Karpas-422 (cell line): ENCODE results near the gene NPFFR1. TPM values are rescaled to one million over a fixed set of nuclear protein-coding genes. Genes with fewer than 3 reads are reported as not detected.
A peak's percentile ranks its signal among the peaks of the same experiment; 100 is the strongest.
"Not testable (repeated sequence)": the region's sequence is repeated elsewhere in the genome, so short reads cannot be mapped to it uniquely, and the experiment has no call there.

Experiments used
- DNase-seq: peaks from one replicate; pipeline ENCODE4 v3.0.0-alpha.2; 2015
- H2AFZ ChIP-seq: fragments of 200-600 bp; sonication (generic); 2 replicates; pipeline ENCODE4 v1.6.1; 2014; ENCODE audit warnings: antibody characterized with exemption, low read length, mixed read lengths
- H3K27ac ChIP-seq: fragments of 200-600 bp; sonication (generic); 2 replicates; pipeline ENCODE4 v1.5.1; 2014; ENCODE audit warnings: mild to moderate bottlenecking, low read length, moderate library complexity
- H3K27me3 ChIP-seq: fragments of 200-600 bp; sonication (generic); 2 replicates; pipeline ENCODE4 v1.6.1; 2014; ENCODE audit warnings: low read length, mixed read lengths
- H3K36me3 ChIP-seq: fragments of 200-600 bp; sonication (generic); 2 replicates; pipeline ENCODE4 v1.6.1; 2014; ENCODE audit warnings: low read length, mixed read lengths; ENCODE audit not compliant: insufficient read depth
- H3K4me1 ChIP-seq: fragments of 200-600 bp; sonication (generic); 2 replicates; pipeline ENCODE4 v1.6.1; 2014; ENCODE audit warnings: mild to moderate bottlenecking, low read length, mixed read lengths
- H3K4me2 ChIP-seq: fragments of 200-600 bp; sonication (generic); 2 replicates; pipeline ENCODE4 v1.6.1; 2014; ENCODE audit warnings: low read length, low read depth, mild to moderate bottlenecking; ENCODE audit not compliant: poor library complexity, severe bottlenecking
- H3K4me3 ChIP-seq: fragments of 200-600 bp; sonication (generic); 2 replicates; pipeline ENCODE4 v1.5.1; 2014; ENCODE audit warnings: mild to moderate bottlenecking, antibody characterized with exemption, low read length, mixed read lengths
- H3K79me2 ChIP-seq: fragments of 200-600 bp; sonication (generic); 2 replicates; pipeline ENCODE4 v1.6.1; 2014; ENCODE audit warnings: mild to moderate bottlenecking, low read length, mixed read lengths
- H3K9ac ChIP-seq: fragments of 200-600 bp; sonication (generic); 2 replicates; pipeline ENCODE4 v1.6.0; 2014; ENCODE audit warnings: low read length
- H3K9me2 ChIP-seq: fragments of 200-600 bp; sonication (generic), shearing (Covaris generic); replicated peaks from 2 replicates; pipeline ENCODE4 v1.6.0; 2014; ENCODE audit warnings: mild to moderate bottlenecking, low read length, moderate library complexity; ENCODE audit not compliant: insufficient read depth
- H3K9me3 ChIP-seq: fragments of 300-700, 200-600 bp; sonication (generic); 2 replicates; pipeline ENCODE4 v1.6.1; 2014; ENCODE audit warnings: low read length, mixed read lengths
- H4K20me1 ChIP-seq: fragments of 200-600 bp; sonication (generic); 2 replicates; pipeline ENCODE4 v1.6.1; 2014; ENCODE audit warnings: mild to moderate bottlenecking, antibody characterized with exemption, low read length, low read depth; ENCODE audit not compliant: insufficient read depth
- total RNA-seq: library from RNA; depleted of rRNA; stranded (reverse); fragments of >200 nt; shearing (Covaris generic); gene quantifications from 2 replicates; pipeline ENCODE4 v1.2.3, GENCODE V29; 2014; ENCODE audit warnings: low replicate concordance

NPFFR1 gene
- total RNA-seq, 1 experiment from 2014 or later, result not detected

GRCh38 chr10:70232155-70232858 is 51.5 kb downstream of the NPFFR1 start:
- DNase-seq, result peak; percentile 71
- Histone ChIP-seq H3K4me2 (peak overlapping the region; percentile 98), H3K9me3 (no peaks in the 10 kb centered on the region), H3K9ac (peak overlapping the region; percentile 97), H4K20me1 (peaks cover 19% of the 10 kb centered on the region; the same call in 1 of the 2 replicates), H3K9me2 (no peaks in the 10 kb centered on the region), H3K36me3 (peaks cover 35% of the 10 kb centered on the region), H3K27me3 (no peaks in the 10 kb centered on the region), H2AFZ (no peak overlapping the region), H3K4me1 (peaks cover 55% of the 10 kb centered on the region), H3K4me3 (peak overlapping the region; percentile 90), H3K27ac (peak overlapping the region; percentile 68), H3K79me2 (peaks cover 59% of the 10 kb centered on the region)

- Histone ChIP-seq H3K36me3 (peaks cover 64% of the 10 kb centered on the region), H3K9ac (no peak overlapping the region), H3K79me2 (peaks cover 95% of the 10 kb centered on the region), H3K27ac (peak overlapping the region; percentile 16; the same call in 1 of the 2 replicates), H3K4me2 (peak overlapping the region; percentile 2), H3K9me2 (no peaks in the 10 kb centered on the region), H4K20me1 (peaks cover 26% of the 10 kb centered on the region; the same call in 1 of the 2 replicates), H3K27me3 (no peaks in the 10 kb centered on the region), H2AFZ (no peak overlapping the region), H3K9me3 (no peaks in the 10 kb centered on the region), H3K4me1 (peaks cover 76% of the 10 kb centered on the region), H3K4me3 (no peak overlapping the region)
- no peak for DNase-seq
Measured at GRCh38 chr10:70228491-70228890, 55.3 kb downstream of the NPFFR1 start.

DNA sequence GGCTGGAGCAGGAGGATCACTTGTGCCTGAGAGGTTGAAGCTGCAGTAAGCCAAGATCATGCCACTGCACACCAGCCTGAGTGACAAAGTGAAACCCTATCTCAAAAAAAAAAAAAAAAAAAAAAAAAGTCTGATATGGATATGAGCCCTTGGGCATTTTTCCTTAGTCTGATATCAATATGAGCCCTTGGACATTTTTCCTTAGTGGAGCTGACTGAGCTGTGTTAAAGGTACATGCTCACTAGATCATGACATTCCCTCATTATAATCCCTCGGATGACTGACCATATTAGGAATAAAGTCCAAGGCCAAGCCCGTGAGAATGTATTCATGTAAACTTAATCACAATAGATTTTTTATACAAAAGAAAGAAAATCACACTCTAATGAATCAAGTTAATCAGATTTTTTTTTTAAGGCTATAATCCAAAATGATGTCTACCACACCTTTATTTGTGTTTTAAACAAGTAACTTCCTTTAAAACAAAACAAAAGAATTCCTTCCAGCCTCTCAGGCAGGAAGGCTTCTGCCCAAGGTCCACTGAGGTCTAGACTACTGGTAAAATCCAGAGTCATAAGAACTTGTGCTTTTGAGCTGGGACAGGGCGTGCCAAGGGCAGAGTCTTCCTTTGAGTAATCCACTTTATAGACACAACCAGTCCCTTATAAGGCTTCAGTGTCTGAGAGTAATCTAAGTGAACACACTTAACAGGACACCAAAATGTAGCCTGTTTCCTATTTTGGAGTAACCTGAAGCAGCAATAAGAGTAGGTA is 56.1 kb downstream of the NPFFR1 start:
- Histone ChIP-seq H3K4me3 (no peak overlapping the region), H2AFZ (no peak overlapping the region), H3K4me2 (peak overlapping the region; percentile 8), H3K79me2 (peaks cover 97% of the 10 kb centered on the region), H3K36me3 (peaks cover 70% of the 10 kb centered on the region), H3K9me2 (no peaks in the 10 kb centered on the region), H3K4me1 (peaks cover 81% of the 10 kb centered on the region), H3K9ac (no peak overlapping the region), H4K20me1 (peaks cover 28% of the 10 kb centered on the region; the same call in 1 of the 2 replicates), H3K27ac (peak overlapping the region; percentile 16; the same call in 1 of the 2 replicates), H3K9me3 (no peaks in the 10 kb centered on the region), H3K27me3 (no peaks in the 10 kb centered on the region)
- no peak for DNase-seq

DNA sequence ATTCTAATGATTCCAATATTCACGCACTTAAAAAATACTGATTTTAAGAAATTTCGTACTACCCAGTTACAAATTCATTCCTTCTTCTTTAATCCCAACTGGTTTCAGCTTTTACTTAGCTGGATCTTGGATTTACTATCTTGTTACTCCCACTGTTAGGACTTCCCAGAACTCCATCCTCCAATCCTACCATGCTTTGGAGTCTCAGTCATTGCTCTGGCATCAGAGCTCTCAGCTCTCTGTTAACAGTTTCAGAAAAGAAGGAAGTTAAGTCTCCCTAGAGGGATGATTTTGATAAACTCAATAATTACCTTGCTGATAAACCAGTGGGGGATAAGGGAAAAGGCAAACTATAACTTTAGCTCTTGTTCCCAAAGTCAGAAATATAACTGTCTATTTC is 60.1 kb downstream of the NPFFR1 start:
- H4K20me1 ChIP-seq, result peaks cover 16% of the 10 kb centered on the region; the same call in 1 of the 2 replicates
- H3K4me2 ChIP-seq, result no peak overlapping the region
- peak overlapping the region; percentile 54 for H3K27ac ChIP-seq
- no peaks in the 10 kb centered on the region for H3K9me3 ChIP-seq
- no peak overlapping the region for H3K9ac ChIP-seq
- H3K9me2 ChIP-seq, result no peaks in the 10 kb centered on the region
- H3K4me3 ChIP-seq, result no peak overlapping the region
- peaks cover 65% of the 10 kb centered on the region for H3K4me1 ChIP-seq
- H3K79me2 ChIP-seq, result peaks cover 83% of the 10 kb centered on the region
- no peak for DNase-seq
- peaks cover 62% of the 10 kb centered on the region for H3K36me3 ChIP-seq
- no peak overlapping the region for H2AFZ ChIP-seq
- H3K27me3 ChIP-seq, result no peaks in the 10 kb centered on the region

- H2AFZ ChIP-seq, H3K4me2 ChIP-seq, H3K9me3 ChIP-seq, H3K9ac ChIP-seq, H3K4me3 ChIP-seq, DNase-seq, H3K9me2 ChIP-seq, H3K27me3 ChIP-seq: not testable (repeated sequence)
- Histone ChIP-seq H3K36me3 (peaks cover 62% of the 10 kb centered on the region), H3K4me1 (peaks cover 57% of the 10 kb centered on the region), H4K20me1 (peaks cover 16% of the 10 kb centered on the region; the same call in 1 of the 2 replicates), H3K79me2 (peaks cover 83% of the 10 kb centered on the region), H3K27ac (peak overlapping the region; percentile 54)
Measured at GRCh38 chr10:70222811-70223447, 60.9 kb downstream of the NPFFR1 start.

GRCh38 chr10:70222340-70222794 is 61.4 kb downstream of the NPFFR1 start:
- Histone ChIP-seq H3K79me2 (peaks cover 82% of the 10 kb centered on the region), H3K36me3 (peaks cover 64% of the 10 kb centered on the region), H2AFZ (no peak overlapping the region), H3K9me2 (no peaks in the 10 kb centered on the region), H3K4me2 (no peak overlapping the region), H3K9me3 (no peaks in the 10 kb centered on the region), H3K27me3 (no peaks in the 10 kb centered on the region), H3K9ac (no peak overlapping the region), H3K4me3 (no peak overlapping the region), H3K27ac (peak overlapping the region; percentile 29; the same call in 1 of the 2 replicates), H3K4me1 (peaks cover 52% of the 10 kb centered on the region), H4K20me1 (peaks cover 16% of the 10 kb centered on the region; the same call in 1 of the 2 replicates)
- no peak for DNase-seq

- Histone ChIP-seq H3K27me3 (no peaks in the 10 kb centered on the region), H3K9me3 (no peaks in the 10 kb centered on the region), H3K4me1 (peaks cover 41% of the 10 kb centered on the region), H3K4me3 (peak overlapping the region; percentile 25), H3K9ac (peak overlapping the region; percentile 39), H3K36me3 (peaks cover 61% of the 10 kb centered on the region), H3K4me2 (peak overlapping the region; percentile 61), H3K79me2 (peaks cover 72% of the 10 kb centered on the region), H4K20me1 (peaks cover 13% of the 10 kb centered on the region; the same call in 1 of the 2 replicates), H3K9me2 (no peaks in the 10 kb centered on the region), H3K27ac (peak overlapping the region; percentile 80), H2AFZ (no peak overlapping the region)
- peak; percentile 78 for DNase-seq
Measured at GRCh38 chr10:70221030-70221429, 62.8 kb downstream of the NPFFR1 start.
